Measurements from ENCODE around the gene YIF1B. TPM values are rescaled to one million over a fixed set of nuclear protein-coding genes. Genes with fewer than 3 reads are reported as not detected.
A peak's percentile ranks its signal among the peaks of the same experiment; 100 is the strongest.

YIF1B gene
- total and polyA plus RNA-seq, 9 of the 15 experiments (the other 6 are each of a cell fraction or from before 2014, with no cell fraction given): 8.5 to 586 (median 323) TPM

GRCh38 chr19:38317104-38317612, 1.4 kb upstream of the YIF1B start (continued):
- TF ChIP-seq ZNF609 (CRISPR knock-in tag; IDR thresholded peaks at IDR 0.05; ENCODE audit: borderline replicate concordance) (0 out of 2 replicates have a peak, but pooled peaks have one; percentile 34), HDAC1 (IDR thresholded peaks at IDR 0.05) (peak in 1 of 2 experiments; percentile 95; a peak in 2 of 4 replicates), TRIM25 (IDR thresholded peaks at IDR 0.05; ENCODE audit: borderline replicate concordance) (no peak), HES1 (IDR thresholded peaks at IDR 0.05; ENCODE audit: low read depth) (peak; percentile 61), CCNT2 (IDR thresholded peaks at IDR 0.05; ENCODE audit: borderline replicate concordance, extremely low read depth, insufficient read length, low read depth, low read length) (peak; percentile 96), LARP7 (IDR thresholded peaks at IDR 0.05) (peak; percentile 95), TBL1XR1 (IDR thresholded peaks at IDR 0.05; ENCODE audit: low read length in 2 of 2) (peak; percentile 94 to 97), ZBTB12 (CRISPR knock-in tag; IDR thresholded peaks at IDR 0.05) (peak; percentile 46; the same call in 1 of the 2 replicates), POLR2AphosphoS5 (IDR thresholded peaks at IDR 0.05; ENCODE audit: control insufficient read depth, insufficient read depth, low read depth, low read length) (peak; percentile 97), RBM22 (IDR thresholded peaks at IDR 0.05; ENCODE audit: low read depth, low read length, poor library complexity, severe bottlenecking) (no peak), PHTF2 (CRISPR knock-in tag; IDR thresholded peaks at IDR 0.05) (no peak), RB1 (IDR thresholded peaks at IDR 0.05; ENCODE audit: low read depth) (peak; percentile 58; the same call in 1 of the 2 replicates), CREM (IDR thresholded peaks at IDR 0.05; ENCODE audit: low read depth) (peak; percentile 93), PRDM10 (IDR thresholded peaks at IDR 0.05; ENCODE audit: partially characterized antibody) (peak; percentile 73), NRF1 (conservative IDR thresholded peaks at IDR 0.05 in 1 of 2, IDR thresholded peaks at IDR 0.05 in 1 of 2) (peak; percentile 85 to 88)

Data from K562 (cell line).